ENCODE data around the gene GOLGB1. TPM values are rescaled to one million over a fixed set of nuclear protein-coding genes. Genes with fewer than 3 reads are reported as not detected.

The GOLGB1 gene
- polyA plus RNA-seq, 2 donors = 11.3 to 11.7 TPM

DNA sequence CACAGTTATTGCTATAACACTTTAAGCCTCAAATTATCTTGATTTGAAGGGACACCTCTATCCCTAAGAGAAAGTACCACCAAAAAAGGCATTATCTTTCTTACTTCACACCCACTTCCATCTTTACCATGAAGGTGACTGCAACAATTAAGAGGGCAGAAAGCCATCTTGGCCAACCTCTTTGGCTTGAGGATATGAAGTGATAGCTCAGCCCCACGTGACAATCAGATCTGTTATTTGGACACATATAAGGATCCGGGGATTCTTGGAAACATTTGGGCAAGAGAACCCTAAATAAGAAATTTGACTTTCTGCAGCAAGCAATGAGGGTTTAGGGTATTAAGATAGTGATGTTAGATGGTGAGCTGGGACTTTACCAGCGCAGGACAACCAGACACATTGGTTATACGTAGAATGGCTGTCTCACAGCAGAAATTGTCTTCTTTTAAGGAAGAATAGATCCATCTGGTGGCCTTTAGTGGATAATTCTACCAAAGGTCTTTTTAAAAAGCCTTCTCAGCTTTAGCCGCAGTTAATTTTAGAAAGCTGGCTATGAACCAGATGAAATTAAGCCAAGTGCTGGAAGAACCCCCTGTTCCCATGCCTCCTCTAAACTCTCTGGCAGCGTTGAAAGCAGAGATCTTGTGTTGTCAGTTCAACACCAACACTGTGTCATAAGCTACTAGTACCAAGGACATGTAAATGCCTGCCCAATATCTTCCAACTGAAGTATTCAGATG, 101.2 kb downstream of the GOLGB1 start:
- Histone ChIP-seq H3K27ac (ENCODE audit: low read depth in 2 of 2, low read length in 1 of 2) (peak overlapping the region in 1 of 2 donors; percentile 36), H3K4me3 (ENCODE audit: low read depth in 1 of 2, low read length in 2 of 2) (no peak overlapping the region), H3K4me1 (ENCODE audit: control insufficient read depth in 2 of 2, insufficient read depth in 2 of 2, low read length in 1 of 2) (peaks cover 0 to 3% of the 10 kb centered on the region in 2 donors), H3K36me3 (ENCODE audit: control insufficient read depth in 2 of 2, insufficient read depth in 2 of 2, low read length in 1 of 2) (peaks cover 3% of the 10 kb centered on the region in 2 donors), H3K9me3 (ENCODE audit: control insufficient read depth in 2 of 2, insufficient read depth in 1 of 2, low read depth in 1 of 2, low read length in 1 of 2) (no peaks in the 10 kb centered on the region), H3K27me3 (ENCODE audit: control insufficient read depth in 1 of 2, insufficient read depth in 2 of 2, low read length in 2 of 2) (no peaks in the 10 kb centered on the region)
- WGBS, 2 donors = 41 to 49% methylated on average over 6 of the region's 6 CpGs

GRCh38 chr3:121645054-121645453, 104.5 kb downstream of the GOLGB1 start:
- Histone ChIP-seq H3K9me3 (ENCODE audit: control insufficient read depth in 2 of 2, insufficient read depth in 1 of 2, low read depth in 1 of 2, low read length in 1 of 2) (no peaks in the 10 kb centered on the region), H3K27ac (ENCODE audit: low read depth in 2 of 2, low read length in 1 of 2) (no peak overlapping the region), H3K27me3 (ENCODE audit: control insufficient read depth in 1 of 2, insufficient read depth in 2 of 2, low read length in 2 of 2) (no peaks in the 10 kb centered on the region), H3K4me3 (ENCODE audit: low read depth in 1 of 2, low read length in 2 of 2) (no peak overlapping the region), H3K36me3 (ENCODE audit: control insufficient read depth in 2 of 2, insufficient read depth in 2 of 2, low read length in 1 of 2) (peaks cover 3% of the 10 kb centered on the region in 2 donors), H3K4me1 (ENCODE audit: control insufficient read depth in 2 of 2, insufficient read depth in 2 of 2, low read length in 1 of 2) (peaks cover 0 to 3% of the 10 kb centered on the region in 2 donors)
- WGBS, 2 donors = 89 to 96% methylated on average over 5 of the region's 5 CpGs

DNA sequence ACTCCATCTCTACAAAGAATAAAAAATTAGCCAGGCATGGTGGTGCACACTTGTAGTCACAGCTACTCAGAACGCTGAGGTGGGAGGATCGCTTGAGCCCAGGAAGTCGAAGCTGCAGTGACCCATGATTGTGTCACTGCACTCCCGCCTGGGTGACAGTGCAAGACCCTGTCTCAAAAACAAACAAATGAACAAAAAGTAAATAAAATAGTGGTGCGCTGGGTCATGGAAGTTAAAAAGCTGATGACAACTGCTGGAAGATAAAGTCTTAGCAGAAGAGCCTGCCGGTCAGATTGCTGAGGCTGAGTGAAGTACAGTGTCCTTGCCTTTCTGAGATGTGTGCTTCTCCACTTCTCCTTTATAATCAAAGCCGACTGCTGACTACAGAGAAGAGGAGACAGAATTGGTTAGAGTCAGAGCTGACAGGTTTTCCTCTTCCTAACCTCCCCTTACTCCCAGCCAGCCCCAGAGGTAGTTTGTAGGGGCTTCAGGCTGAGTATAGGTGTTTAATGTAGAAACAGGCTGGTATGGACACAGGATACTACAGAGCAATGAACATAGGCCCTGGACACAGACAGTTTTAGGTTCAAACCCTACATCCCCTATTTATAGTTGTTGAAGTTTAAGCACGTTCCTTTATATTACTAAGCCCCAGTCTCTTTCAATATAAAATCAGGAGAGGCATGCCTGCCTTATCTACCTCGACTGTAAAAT, 106.8 kb downstream of the GOLGB1 start:
- WGBS, 2 donors = 84% methylated on average over 9 of the region's 9 CpGs
- Histone ChIP-seq H3K4me1 (ENCODE audit: control insufficient read depth in 2 of 2, insufficient read depth in 2 of 2, low read length in 1 of 2) (peaks cover 0 to 3% of the 10 kb centered on the region in 2 donors), H3K4me3 (ENCODE audit: low read depth in 1 of 2, low read length in 2 of 2) (no peak overlapping the region), H3K9me3 (ENCODE audit: control insufficient read depth in 2 of 2, insufficient read depth in 1 of 2, low read depth in 1 of 2, low read length in 1 of 2) (no peaks in the 10 kb centered on the region), H3K36me3 (ENCODE audit: control insufficient read depth in 2 of 2, insufficient read depth in 2 of 2, low read length in 1 of 2) (peaks cover 3% of the 10 kb centered on the region in 2 donors), H3K27ac (ENCODE audit: low read depth in 2 of 2, low read length in 1 of 2) (no peak overlapping the region), H3K27me3 (ENCODE audit: control insufficient read depth in 1 of 2, insufficient read depth in 2 of 2, low read length in 2 of 2) (no peaks in the 10 kb centered on the region)

DNA sequence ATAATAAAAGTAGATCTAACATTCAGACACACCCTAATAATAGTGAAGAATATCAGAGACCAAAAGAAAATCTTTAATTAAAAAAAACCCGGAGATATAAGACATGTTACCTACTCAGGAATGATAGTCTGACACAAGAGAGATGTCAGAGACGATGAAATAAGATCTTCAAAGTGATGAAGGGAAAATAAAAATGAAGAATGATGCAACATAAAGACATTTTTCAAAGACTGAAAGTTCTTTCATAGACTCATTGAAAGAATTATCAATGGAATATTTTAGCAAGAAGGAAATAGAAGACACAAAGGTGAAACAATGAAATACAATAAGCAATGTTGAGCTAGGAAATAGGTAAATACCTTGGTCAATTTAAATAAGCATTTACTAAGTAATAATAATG, 108.4 kb downstream of the GOLGB1 start:
- Histone ChIP-seq H3K27ac (ENCODE audit: low read depth in 2 of 2, low read length in 1 of 2) (no peak overlapping the region), H3K27me3 (ENCODE audit: control insufficient read depth in 1 of 2, insufficient read depth in 2 of 2, low read length in 2 of 2) (no peaks in the 10 kb centered on the region), H3K4me3 (ENCODE audit: low read depth in 1 of 2, low read length in 2 of 2) (no peak overlapping the region), H3K36me3 (ENCODE audit: control insufficient read depth in 2 of 2, insufficient read depth in 2 of 2, low read length in 1 of 2) (peaks cover 3% of the 10 kb centered on the region in 2 donors), H3K4me1 (ENCODE audit: control insufficient read depth in 2 of 2, insufficient read depth in 2 of 2, low read length in 1 of 2) (peaks cover 0 to 3% of the 10 kb centered on the region in 2 donors), H3K9me3 (ENCODE audit: control insufficient read depth in 2 of 2, insufficient read depth in 1 of 2, low read depth in 1 of 2, low read length in 1 of 2) (no peaks in the 10 kb centered on the region)
- 92 to 95% methylated on average over 2 of the region's 2 CpGs for WGBS, 2 donors

GRCh38 chr3:121637922-121638321, 111.6 kb downstream of the GOLGB1 start:
- H3K4me3 ChIP-seq (ENCODE audit: low read depth in 1 of 2, low read length in 2 of 2) = no peak overlapping the region
- no peaks in the 10 kb centered on the region for H3K27me3 ChIP-seq (ENCODE audit: control insufficient read depth in 1 of 2, insufficient read depth in 2 of 2, low read length in 2 of 2)
- H3K9me3 ChIP-seq (ENCODE audit: control insufficient read depth in 2 of 2, insufficient read depth in 1 of 2, low read depth in 1 of 2, low read length in 1 of 2) = no peaks in the 10 kb centered on the region
- H3K4me1 ChIP-seq (ENCODE audit: control insufficient read depth in 2 of 2, insufficient read depth in 2 of 2, low read length in 1 of 2) = no peaks in the 10 kb centered on the region
- H3K27ac ChIP-seq (ENCODE audit: low read depth in 2 of 2, low read length in 1 of 2) = no peak overlapping the region
- H3K36me3 ChIP-seq (ENCODE audit: control insufficient read depth in 2 of 2, insufficient read depth in 2 of 2, low read length in 1 of 2) = no peaks in the 10 kb centered on the region
- WGBS, 2 donors = 93 to 96% methylated on average over 1 of the region's 1 CpG

DNA sequence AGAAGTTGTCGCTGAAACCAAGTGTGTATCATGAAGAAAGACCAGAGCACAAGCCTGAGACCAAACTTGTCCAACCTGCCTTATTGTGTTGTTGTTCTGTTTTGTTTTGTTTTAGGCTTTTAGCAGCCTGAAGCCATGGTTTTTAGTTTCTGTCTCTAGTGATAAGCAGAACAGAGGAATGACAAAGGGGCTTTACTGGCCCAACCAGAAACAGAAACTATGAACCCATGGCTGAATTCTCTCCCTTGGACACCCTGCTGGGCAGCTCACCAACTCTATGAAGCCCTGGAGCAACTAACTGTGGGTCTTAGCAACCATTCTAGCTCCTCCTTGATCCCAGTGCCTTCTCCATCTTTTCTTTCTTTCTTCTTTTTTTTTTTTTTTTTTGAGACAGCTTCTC, 119.2 kb downstream of the GOLGB1 start:
- 88 to 94% methylated on average over 1 of the region's 1 CpG for WGBS, 2 donors
- no peaks in the 10 kb centered on the region for H3K27me3 ChIP-seq (ENCODE audit: control insufficient read depth in 1 of 2, insufficient read depth in 2 of 2, low read length in 2 of 2)
- H3K36me3 ChIP-seq (ENCODE audit: control insufficient read depth in 2 of 2, insufficient read depth in 2 of 2, low read length in 1 of 2) = no peaks in the 10 kb centered on the region
- H3K27ac ChIP-seq (ENCODE audit: low read depth in 2 of 2, low read length in 1 of 2) = no peak overlapping the region
- H3K9me3 ChIP-seq (ENCODE audit: control insufficient read depth in 2 of 2, insufficient read depth in 1 of 2, low read depth in 1 of 2, low read length in 1 of 2) = no peaks in the 10 kb centered on the region
- H3K4me3 ChIP-seq (ENCODE audit: low read depth in 1 of 2, low read length in 2 of 2) = no peak overlapping the region
- no peaks in the 10 kb centered on the region for H3K4me1 ChIP-seq (ENCODE audit: control insufficient read depth in 2 of 2, insufficient read depth in 2 of 2, low read length in 1 of 2)

DNA sequence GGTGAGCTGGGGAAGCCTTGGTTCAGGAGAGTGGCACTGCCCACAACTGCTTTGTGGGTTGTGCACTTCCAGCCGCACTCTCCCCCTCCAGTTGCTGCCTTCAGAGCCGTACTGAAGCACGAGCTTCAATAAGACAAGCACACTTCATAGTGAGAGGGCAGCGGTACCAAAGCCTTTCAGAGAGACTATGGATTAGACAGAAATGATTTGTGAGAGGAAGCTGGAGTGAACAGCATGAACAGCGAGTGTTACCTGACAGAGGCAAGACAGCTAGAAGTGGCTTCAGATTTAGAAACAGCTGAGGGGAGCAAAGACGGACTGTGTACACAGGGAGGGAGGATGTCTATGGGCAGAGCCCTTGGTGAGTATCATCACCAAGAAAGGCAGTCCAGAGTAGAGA, 119.9 kb downstream of the GOLGB1 start:
- H3K4me3 ChIP-seq (ENCODE audit: low read depth in 1 of 2, low read length in 2 of 2) = no peak overlapping the region
- 82 to 90% methylated on average over 6 of the region's 6 CpGs for WGBS, 2 donors
- H3K4me1 ChIP-seq (ENCODE audit: control insufficient read depth in 2 of 2, insufficient read depth in 2 of 2, low read length in 1 of 2) = no peaks in the 10 kb centered on the region
- no peaks in the 10 kb centered on the region for H3K36me3 ChIP-seq (ENCODE audit: control insufficient read depth in 2 of 2, insufficient read depth in 2 of 2, low read length in 1 of 2)
- H3K27ac ChIP-seq (ENCODE audit: low read depth in 2 of 2, low read length in 1 of 2) = no peak overlapping the region
- no peaks in the 10 kb centered on the region for H3K9me3 ChIP-seq (ENCODE audit: control insufficient read depth in 2 of 2, insufficient read depth in 1 of 2, low read depth in 1 of 2, low read length in 1 of 2)
- no peaks in the 10 kb centered on the region for H3K27me3 ChIP-seq (ENCODE audit: control insufficient read depth in 1 of 2, insufficient read depth in 2 of 2, low read length in 2 of 2)

GRCh38 chr3:121627622-121628021, 121.9 kb downstream of the GOLGB1 start:
- Histone ChIP-seq H3K4me3 (ENCODE audit: low read depth in 1 of 2, low read length in 2 of 2) (no peak overlapping the region), H3K36me3 (ENCODE audit: control insufficient read depth in 2 of 2, insufficient read depth in 2 of 2, low read length in 1 of 2) (no peaks in the 10 kb centered on the region), H3K4me1 (ENCODE audit: control insufficient read depth in 2 of 2, insufficient read depth in 2 of 2, low read length in 1 of 2) (no peaks in the 10 kb centered on the region), H3K27me3 (ENCODE audit: control insufficient read depth in 1 of 2, insufficient read depth in 2 of 2, low read length in 2 of 2) (no peaks in the 10 kb centered on the region), H3K27ac (ENCODE audit: low read depth in 2 of 2, low read length in 1 of 2) (no peak overlapping the region), H3K9me3 (ENCODE audit: control insufficient read depth in 2 of 2, insufficient read depth in 1 of 2, low read depth in 1 of 2, low read length in 1 of 2) (no peaks in the 10 kb centered on the region)
- 64 to 85% methylated on average over 3 of the region's 3 CpGs for WGBS, 2 donors

DNA sequence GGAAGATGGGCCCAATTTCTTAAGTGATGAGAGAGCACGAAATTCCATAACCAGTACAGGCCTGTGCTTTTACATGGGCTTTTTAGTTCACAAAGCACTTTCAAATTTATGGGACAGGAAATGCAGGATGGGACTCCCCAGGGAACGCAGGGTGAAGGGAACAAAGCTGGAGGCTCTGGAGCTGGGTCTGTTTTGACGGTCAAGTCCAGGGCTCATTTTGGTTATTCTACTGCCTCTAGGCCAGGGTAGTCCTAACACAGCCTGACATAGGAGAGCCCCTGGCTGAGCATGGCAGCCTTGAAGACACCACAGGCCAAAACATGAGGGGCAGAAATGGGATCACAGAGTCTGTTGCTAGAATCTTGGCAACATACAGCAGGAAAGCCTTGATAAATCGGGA, 122.3 kb downstream of the GOLGB1 start:
- Histone ChIP-seq H3K27me3 (ENCODE audit: control insufficient read depth in 1 of 2, insufficient read depth in 2 of 2, low read length in 2 of 2) (no peaks in the 10 kb centered on the region), H3K36me3 (ENCODE audit: control insufficient read depth in 2 of 2, insufficient read depth in 2 of 2, low read length in 1 of 2) (no peaks in the 10 kb centered on the region), H3K4me3 (ENCODE audit: low read depth in 1 of 2, low read length in 2 of 2) (no peak overlapping the region), H3K4me1 (ENCODE audit: control insufficient read depth in 2 of 2, insufficient read depth in 2 of 2, low read length in 1 of 2) (no peaks in the 10 kb centered on the region), H3K9me3 (ENCODE audit: control insufficient read depth in 2 of 2, insufficient read depth in 1 of 2, low read depth in 1 of 2, low read length in 1 of 2) (no peaks in the 10 kb centered on the region), H3K27ac (ENCODE audit: low read depth in 2 of 2, low read length in 1 of 2) (no peak overlapping the region)
- WGBS, 2 donors = 88% methylated on average over 4 of the region's 4 CpGs

GRCh38 chr3:121626495-121626894, 123.0 kb downstream of the GOLGB1 start:
- Histone ChIP-seq H3K27me3 (ENCODE audit: control insufficient read depth in 1 of 2, insufficient read depth in 2 of 2, low read length in 2 of 2) (no peaks in the 10 kb centered on the region), H3K9me3 (ENCODE audit: control insufficient read depth in 2 of 2, insufficient read depth in 1 of 2, low read depth in 1 of 2, low read length in 1 of 2) (no peaks in the 10 kb centered on the region), H3K4me3 (ENCODE audit: low read depth in 1 of 2, low read length in 2 of 2) (no peak overlapping the region), H3K36me3 (ENCODE audit: control insufficient read depth in 2 of 2, insufficient read depth in 2 of 2, low read length in 1 of 2) (no peaks in the 10 kb centered on the region), H3K27ac (ENCODE audit: low read depth in 2 of 2, low read length in 1 of 2) (no peak overlapping the region), H3K4me1 (ENCODE audit: control insufficient read depth in 2 of 2, insufficient read depth in 2 of 2, low read length in 1 of 2) (no peaks in the 10 kb centered on the region)
- WGBS, 2 donors = 93 to 94% methylated on average over 4 of the region's 4 CpGs

Data from esophagus (tissue), 2 donors.